ENCODE measurements around the gene RIMBP2. TPM values are rescaled to one million over a fixed set of nuclear protein-coding genes. Genes with fewer than 3 reads are reported as not detected.

Gene RIMBP2
- total and polyA plus RNA-seq, 7 experiments from 2014 or later = 0.05 TPM; not detected in 6

DNA sequence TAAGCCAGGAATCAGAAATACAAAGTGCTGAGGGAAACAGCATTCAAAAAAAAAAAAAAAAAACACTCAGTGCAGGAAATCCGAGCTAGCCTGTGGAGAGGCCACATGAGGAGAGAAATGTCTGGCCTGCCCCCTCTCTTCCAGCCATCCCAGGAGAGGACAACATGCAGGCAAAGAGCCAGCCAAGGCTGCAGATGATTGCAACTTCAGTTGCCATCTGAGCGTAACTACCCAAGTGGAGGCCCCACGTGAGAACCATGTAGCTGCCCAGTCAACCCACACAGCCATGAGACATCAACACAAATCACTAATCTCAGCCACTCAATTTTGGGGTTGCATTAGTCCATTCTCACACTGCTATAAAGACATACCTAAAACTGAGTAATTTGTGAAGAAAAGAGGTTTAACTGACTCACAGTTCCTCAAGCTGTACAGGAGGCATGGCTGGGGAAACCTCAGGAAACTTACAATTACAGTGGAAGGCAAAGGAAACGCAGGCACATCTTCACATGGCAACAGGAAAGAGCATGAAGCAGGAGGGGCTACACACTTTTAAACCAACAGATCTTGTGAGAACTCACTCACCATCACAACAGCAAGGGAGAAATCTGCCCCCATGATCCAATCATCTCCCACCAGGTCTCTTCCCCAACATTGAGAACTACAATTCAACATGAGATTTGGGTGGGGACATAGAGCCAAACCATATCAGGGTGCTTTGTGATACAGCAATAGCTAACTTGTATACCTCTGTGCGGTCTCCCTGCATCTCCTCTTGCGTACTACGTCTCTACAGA lies 217.3 kb downstream of the RIMBP2 start:
- Histone ChIP-seq H3K4me3 (ENCODE audit: low read length) (no peak overlapping the region), H3K27ac (ENCODE audit: low read depth, low read length) (no peak overlapping the region), H3K9me3 (ENCODE audit: control insufficient read depth in 2 of 3, low read length in 3 of 3) (no peaks in the 10 kb centered on the region), H3K27me3 (ENCODE audit: control insufficient read depth in 2 of 2, insufficient read depth in 2 of 2, low read length in 2 of 2) (no peaks in the 10 kb centered on the region), H3K36me3 (ENCODE audit: control insufficient read depth in 2 of 3, insufficient read depth in 3 of 3, low read length in 3 of 3) (no peaks in the 10 kb centered on the region), H3K4me1 (ENCODE audit: control insufficient read depth in 2 of 2, insufficient read depth in 2 of 2, low read length in 2 of 2) (no peaks in the 10 kb centered on the region)
- POLR2A ChIA-PET = interaction anchor here (0.6 kb wide), 1 partner anchor 99 kb away, joined by 4 read pairs; no protein-coding TSS in a partner anchor
- Mint-ChIP-seq H3K36me3 (no peaks in the 10 kb centered on the region), H3K4me3 (no peak overlapping the region), H3K27me3 (peaks cover 0 to 22% (median 5%) of the 10 kb centered on the region in 5 donors), H3K4me1 (no peaks in the 10 kb centered on the region), H3K27ac (no peak overlapping the region), H3K9me3 (peaks cover 0 to 8% (median 0%) of the 10 kb centered on the region in 11 donors)
- CTCF ChIA-PET = no interaction called here
- ATAC-seq (no peak), DNase-seq (no peak)
- intact Hi-C loops (cut with micrococcal nuclease) = no loop called here

- Histone ChIP-seq H3K27ac (ENCODE audit: low read depth, low read length) (no peak overlapping the region), H3K4me1 (ENCODE audit: control insufficient read depth in 2 of 2, insufficient read depth in 2 of 2, low read length in 2 of 2) (no peaks in the 10 kb centered on the region), H3K36me3 (ENCODE audit: control insufficient read depth in 2 of 3, insufficient read depth in 3 of 3, low read length in 3 of 3) (no peaks in the 10 kb centered on the region), H3K4me3 (ENCODE audit: low read length) (no peak overlapping the region), H3K9me3 (ENCODE audit: control insufficient read depth in 2 of 3, low read length in 3 of 3) (no peaks in the 10 kb centered on the region), H3K27me3 (ENCODE audit: control insufficient read depth in 2 of 2, insufficient read depth in 2 of 2, low read length in 2 of 2) (no peaks in the 10 kb centered on the region)
- H3K4me3 Mint-ChIP-seq = no peak overlapping the region
- DNase-seq (no peak), ATAC-seq (no peak)
- no peaks in the 10 kb centered on the region for H3K4me1 Mint-ChIP-seq
- H3K9me3 Mint-ChIP-seq = peaks cover 0 to 8% (median 0%) of the 10 kb centered on the region in 11 donors
- ChIA-PET CTCF (no interaction called here), POLR2A (no interaction called here)
- no peak overlapping the region for H3K27ac Mint-ChIP-seq
- intact Hi-C loops (cut with micrococcal nuclease) = no loop called here
- H3K27me3 Mint-ChIP-seq = peaks cover 0 to 22% (median 5%) of the 10 kb centered on the region in 5 donors
- H3K36me3 Mint-ChIP-seq = no peaks in the 10 kb centered on the region
Observed at GRCh38 chr12:130497991-130498390, 218.1 kb downstream of the RIMBP2 start.

- H3K27ac ChIP-seq (ENCODE audit: low read depth, low read length) = no peak overlapping the region
- CTCF ChIA-PET = no interaction called here
- Mint-ChIP-seq H3K4me3 (no peak overlapping the region), H3K36me3 (no peaks in the 10 kb centered on the region), H3K27me3 (peaks cover 0 to 22% (median 2%) of the 10 kb centered on the region in 5 donors), H3K27ac (no peak overlapping the region), H3K9me3 (peaks cover 0 to 8% (median 0%) of the 10 kb centered on the region in 11 donors), H3K4me1 (no peaks in the 10 kb centered on the region)
- intact Hi-C loops (cut with micrococcal nuclease) = no loop called here
- POLR2A ChIA-PET = no interaction called here
- no peaks in the 10 kb centered on the region for H3K36me3 ChIP-seq (ENCODE audit: control insufficient read depth in 2 of 3, insufficient read depth in 3 of 3, low read length in 3 of 3)
- no peaks in the 10 kb centered on the region for H3K4me1 ChIP-seq (ENCODE audit: control insufficient read depth in 2 of 2, insufficient read depth in 2 of 2, low read length in 2 of 2)
- H3K27me3 ChIP-seq (ENCODE audit: control insufficient read depth in 2 of 2, insufficient read depth in 2 of 2, low read length in 2 of 2) = no peaks in the 10 kb centered on the region
- no peak overlapping the region for H3K4me3 ChIP-seq (ENCODE audit: low read length)
- DNase-seq (no peak), ATAC-seq (no peak)
- no peaks in the 10 kb centered on the region for H3K9me3 ChIP-seq (ENCODE audit: control insufficient read depth in 2 of 3, low read length in 3 of 3)
Observed at GRCh38 chr12:130497321-130497720, 218.8 kb downstream of the RIMBP2 start.

GRCh38 chr12:130496516-130497120 lies 219.5 kb downstream of the RIMBP2 start:
- Mint-ChIP-seq H3K4me1 (no peaks in the 10 kb centered on the region), H3K27ac (no peak overlapping the region), H3K4me3 (no peak overlapping the region), H3K36me3 (no peaks in the 10 kb centered on the region), H3K9me3 (peaks cover 0 to 8% (median 0%) of the 10 kb centered on the region in 11 donors), H3K27me3 (peaks cover 0 to 21% (median 0%) of the 10 kb centered on the region in 5 donors)
- H3K27ac ChIP-seq (ENCODE audit: low read depth, low read length) = no peak overlapping the region
- ATAC-seq = no peak
- no peaks in the 10 kb centered on the region for H3K4me1 ChIP-seq (ENCODE audit: control insufficient read depth in 2 of 2, insufficient read depth in 2 of 2, low read length in 2 of 2)
- no peaks in the 10 kb centered on the region for H3K36me3 ChIP-seq (ENCODE audit: control insufficient read depth in 2 of 3, insufficient read depth in 3 of 3, low read length in 3 of 3)
- ChIA-PET POLR2A (no interaction called here), CTCF (no interaction called here)
- no peaks in the 10 kb centered on the region for H3K27me3 ChIP-seq (ENCODE audit: control insufficient read depth in 2 of 2, insufficient read depth in 2 of 2, low read length in 2 of 2)
- DNase-seq = no peak
- intact Hi-C loops (cut with micrococcal nuclease) = no loop called here
- no peaks in the 10 kb centered on the region for H3K9me3 ChIP-seq (ENCODE audit: control insufficient read depth in 2 of 3, low read length in 3 of 3)
- no peak overlapping the region for H3K4me3 ChIP-seq (ENCODE audit: low read length)

DNA sequence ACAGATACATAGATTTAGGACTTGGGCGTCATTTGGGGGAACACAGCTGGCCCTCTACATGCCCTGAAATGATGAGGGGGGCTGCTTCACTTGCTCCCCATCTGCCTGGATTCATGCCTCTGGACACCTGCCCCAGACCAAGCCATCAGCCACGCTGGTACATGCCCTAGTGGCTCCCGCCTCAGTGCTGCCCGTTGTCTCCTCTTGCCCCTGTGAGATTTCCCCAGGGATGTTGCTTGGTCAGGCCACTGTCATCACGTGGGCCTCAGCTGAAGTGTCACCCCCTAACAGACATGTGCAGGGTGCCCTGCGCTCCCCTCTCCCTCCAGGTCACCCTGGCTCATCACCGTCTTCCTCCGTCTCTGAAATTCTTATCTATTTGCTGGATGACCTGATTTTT lies 220.9 kb downstream of the RIMBP2 start:
- Histone ChIP-seq H3K27ac (ENCODE audit: low read depth, low read length) (no peak overlapping the region), H3K36me3 (ENCODE audit: control insufficient read depth in 2 of 3, insufficient read depth in 3 of 3, low read length in 3 of 3) (no peaks in the 10 kb centered on the region), H3K9me3 (ENCODE audit: control insufficient read depth in 2 of 3, low read length in 3 of 3) (no peaks in the 10 kb centered on the region), H3K4me1 (ENCODE audit: control insufficient read depth in 2 of 2, insufficient read depth in 2 of 2, low read length in 2 of 2) (no peaks in the 10 kb centered on the region), H3K4me3 (ENCODE audit: low read length) (no peak overlapping the region), H3K27me3 (ENCODE audit: control insufficient read depth in 2 of 2, insufficient read depth in 2 of 2, low read length in 2 of 2) (no peaks in the 10 kb centered on the region)
- POLR2A ChIA-PET = no interaction called here
- no peak for ATAC-seq
- peaks cover 0 to 8% (median 0%) of the 10 kb centered on the region in 11 donors for H3K9me3 Mint-ChIP-seq
- no peak overlapping the region for H3K4me3 Mint-ChIP-seq
- DNase-seq = no peak
- intact Hi-C loops (cut with micrococcal nuclease) = no loop called here
- peaks cover 0 to 11% (median 0%) of the 10 kb centered on the region in 5 donors for H3K27me3 Mint-ChIP-seq
- H3K27ac Mint-ChIP-seq = no peak overlapping the region
- H3K36me3 Mint-ChIP-seq = no peaks in the 10 kb centered on the region
- no peaks in the 10 kb centered on the region for H3K4me1 Mint-ChIP-seq
- CTCF ChIA-PET = interaction anchor here (0.6 kb wide), 1 partner anchor 1885 kb away, joined by 3 read pairs; no protein-coding TSS in a partner anchor

GRCh38 chr12:130494736-130495135 lies 221.4 kb downstream of the RIMBP2 start:
- POLR2A ChIA-PET = no interaction called here
- Mint-ChIP-seq H3K9me3 (peaks cover 0 to 8% (median 0%) of the 10 kb centered on the region in 11 donors), H3K27me3 (peaks cover 0 to 11% (median 0%) of the 10 kb centered on the region in 5 donors), H3K36me3 (no peaks in the 10 kb centered on the region), H3K4me3 (no peak overlapping the region), H3K27ac (no peak overlapping the region), H3K4me1 (no peaks in the 10 kb centered on the region)
- intact Hi-C loops (cut with micrococcal nuclease) = no loop called here
- DNase-seq (no peak), ATAC-seq (no peak)
- Histone ChIP-seq H3K9me3 (ENCODE audit: control insufficient read depth in 2 of 3, low read length in 3 of 3) (no peaks in the 10 kb centered on the region), H3K27me3 (ENCODE audit: control insufficient read depth in 2 of 2, insufficient read depth in 2 of 2, low read length in 2 of 2) (no peaks in the 10 kb centered on the region), H3K4me3 (ENCODE audit: low read length) (no peak overlapping the region), H3K27ac (ENCODE audit: low read depth, low read length) (no peak overlapping the region), H3K4me1 (ENCODE audit: control insufficient read depth in 2 of 2, insufficient read depth in 2 of 2, low read length in 2 of 2) (no peaks in the 10 kb centered on the region), H3K36me3 (ENCODE audit: control insufficient read depth in 2 of 3, insufficient read depth in 3 of 3, low read length in 3 of 3) (no peaks in the 10 kb centered on the region)
- CTCF ChIA-PET = interaction anchor here (0.6 kb wide), 1 partner anchor 1884 kb away, joined by 3 read pairs; no protein-coding TSS in a partner anchor

Data from naive thymus-derived CD4-positive, alpha-beta T cell (primary cell).